OCI-LY3 (cell line): ENCODE results near the gene NEK11.

Experiments
- CTCF ChIP-seq: fragments of 200-600, 300-600 bp; sonication (generic); IDR thresholded peaks from 2 replicates; pipeline ENCODE4 v1.5.1; 2014; ENCODE audit warnings: antibody characterized with exemption, low read length, low read depth
- EZH2phosphoT487 ChIP-seq: fragments of 200-600 bp; shearing (Covaris generic); IDR thresholded peaks from 2 replicates; pipeline ENCODE4 v1.6.1; 2018; ENCODE audit warnings: antibody characterized with exemption, mixed run types, low read depth

GRCh38 chr3:131317667-131318066, 291.0 kb downstream of the NEK11 start:
- no peak for TF ChIP-seq EZH2phosphoT487
- TF ChIP-seq CTCF, result no peak
